Transverse colon (tissue), 4 donors: Measurements from ENCODE around the gene CFAP20DC.

Experiments
- EP300 ChIP-seq: sonication (generic); formaldehyde crosslinking; IDR thresholded peaks from one replicate; pipeline ENCODE4 v1.6.1; 2017; ENCODE audit warnings: antibody characterized with exemption, low read depth
- POLR2A ChIP-seq: fragments of 450-650 bp; IDR thresholded peaks from one replicate; pipeline ENCODE4 v1.6.1; 2016; ENCODE audit warnings: antibody characterized with exemption, mild to moderate bottlenecking, moderate library complexity
- POLR2AphosphoS5 ChIP-seq, 3 donors: sonication (generic); formaldehyde crosslinking; IDR thresholded peaks; one replicate each; pipeline ENCODE4 v1.6.1; 2016; ENCODE audit warnings: antibody characterized with exemption in 3 of 3
- TF ChIP-seq, protein P1 (sequence below), 5 experiments: fragments of 200-600 bp in 3 of 5; fragments of 450-650 bp in 2 of 5; sonication (generic) in 3 of 5; IDR thresholded peaks; 1 replicate in 2 of 5; 2 replicates in 3 of 5; pipeline ENCODE4 v1.5.1; 2016 to 2017; ENCODE audit warnings: antibody characterized with exemption in 5 of 5, inconsistent platforms in 3 of 5, mild to moderate bottlenecking in 2 of 5, moderate library complexity in 1 of 5

DNA sequence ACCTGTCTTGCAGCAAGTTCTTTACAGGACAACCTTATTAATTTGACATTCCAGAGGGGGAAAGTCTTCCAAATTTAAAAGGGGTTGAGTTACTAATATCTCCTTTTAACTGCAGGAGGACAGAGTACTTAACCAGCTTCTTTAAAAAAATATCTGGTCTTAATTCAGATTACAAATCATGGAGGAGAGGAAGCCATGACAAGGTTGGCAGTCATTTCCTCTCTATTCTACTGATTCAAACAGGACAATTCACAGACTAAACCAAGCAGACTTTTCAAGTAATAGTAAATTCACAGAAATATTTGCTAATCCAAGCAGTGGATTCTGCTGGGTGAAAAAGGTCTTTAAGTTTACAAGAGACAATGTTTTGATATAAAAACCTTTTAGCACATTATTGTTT lies 185.3 kb downstream of the CFAP20DC start:
- TF ChIP-seq, protein P1, sequence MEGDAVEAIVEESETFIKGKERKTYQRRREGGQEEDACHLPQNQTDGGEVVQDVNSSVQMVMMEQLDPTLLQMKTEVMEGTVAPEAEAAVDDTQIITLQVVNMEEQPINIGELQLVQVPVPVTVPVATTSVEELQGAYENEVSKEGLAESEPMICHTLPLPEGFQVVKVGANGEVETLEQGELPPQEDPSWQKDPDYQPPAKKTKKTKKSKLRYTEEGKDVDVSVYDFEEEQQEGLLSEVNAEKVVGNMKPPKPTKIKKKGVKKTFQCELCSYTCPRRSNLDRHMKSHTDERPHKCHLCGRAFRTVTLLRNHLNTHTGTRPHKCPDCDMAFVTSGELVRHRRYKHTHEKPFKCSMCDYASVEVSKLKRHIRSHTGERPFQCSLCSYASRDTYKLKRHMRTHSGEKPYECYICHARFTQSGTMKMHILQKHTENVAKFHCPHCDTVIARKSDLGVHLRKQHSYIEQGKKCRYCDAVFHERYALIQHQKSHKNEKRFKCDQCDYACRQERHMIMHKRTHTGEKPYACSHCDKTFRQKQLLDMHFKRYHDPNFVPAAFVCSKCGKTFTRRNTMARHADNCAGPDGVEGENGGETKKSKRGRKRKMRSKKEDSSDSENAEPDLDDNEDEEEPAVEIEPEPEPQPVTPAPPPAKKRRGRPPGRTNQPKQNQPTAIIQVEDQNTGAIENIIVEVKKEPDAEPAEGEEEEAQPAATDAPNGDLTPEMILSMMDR (IDR thresholded peaks at IDR 0.05) = no peak
- TF ChIP-seq POLR2AphosphoS5 (IDR thresholded peaks at IDR 0.05) (no peak), POLR2A (no peak), EP300 (no peak)
